ENCODE measurements around the gene CCDC195. TPM values are rescaled to one million over a fixed set of nuclear protein-coding genes. Genes with fewer than 3 reads are reported as not detected.

CCDC195 gene
- total RNA-seq, 2 donors from 2014 or later = not detected

DNA sequence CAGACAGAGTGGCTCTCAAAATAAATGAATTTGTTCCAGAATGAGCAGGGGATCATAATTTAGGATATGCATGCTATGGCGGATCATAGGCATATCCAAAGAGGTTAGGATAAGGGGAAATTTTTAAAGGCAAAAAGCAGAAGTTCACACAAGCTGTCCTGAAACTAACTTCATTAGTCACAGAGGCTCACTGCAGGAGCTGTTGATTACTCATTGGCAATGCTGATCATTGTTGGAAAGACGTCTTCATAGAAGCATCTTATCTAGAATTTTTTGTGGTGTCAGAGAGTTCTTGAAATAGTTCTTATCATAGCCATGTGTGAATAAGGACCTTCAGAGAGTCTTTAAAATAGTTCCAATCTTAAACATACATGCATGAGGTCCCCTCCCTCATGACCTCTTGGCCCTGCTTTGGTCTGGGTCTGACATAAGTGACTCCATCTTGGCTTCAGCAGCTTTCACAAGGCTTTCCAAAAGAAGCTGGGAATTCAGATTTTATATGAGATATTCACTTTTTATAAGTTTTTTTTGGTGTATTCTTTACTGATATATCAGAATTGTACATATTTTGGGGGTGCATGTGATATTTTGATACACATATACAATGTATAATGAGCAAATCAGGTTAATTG is 7.5 kb upstream of the CCDC195 start:
- Mint-ChIP-seq H3K27ac (no peak overlapping the region), H3K4me1 (ENCODE audit: low read depth) (no peaks in the 10 kb centered on the region), H3K27me3 (ENCODE audit: low read depth) (no peaks in the 10 kb centered on the region), H3K9me3 (peaks cover 0 to 4% of the 10 kb centered on the region in 2 donors), H3K4me3 (no peak overlapping the region), H3K36me3 (ENCODE audit: insufficient read depth in 2 of 2) (peaks cover 0 to 3% of the 10 kb centered on the region in 2 donors)
- peak in 1 of 2 donors; percentile 30 for ATAC-seq (replicated peaks in 1 of 2)
- no peak for DNase-seq

DNA sequence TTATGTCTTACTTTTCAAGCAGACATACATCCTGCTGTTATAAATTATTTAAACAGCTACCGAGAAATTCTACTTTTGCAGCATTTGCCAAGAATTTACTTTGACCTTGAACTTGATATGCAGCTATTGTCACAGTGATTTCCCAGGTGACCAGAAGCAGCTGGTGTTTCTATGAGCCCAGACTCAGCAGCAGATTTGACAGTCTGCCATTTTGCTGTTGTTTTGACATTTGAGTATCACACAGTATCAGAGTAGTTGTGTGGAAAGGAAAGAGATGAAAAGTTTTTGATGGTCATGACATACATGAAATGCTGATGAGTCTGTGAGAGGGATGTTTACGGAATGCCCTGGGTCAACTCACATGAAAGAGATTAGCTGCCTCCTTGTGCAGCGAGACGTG is 6.6 kb upstream of the CCDC195 start:
- no peak overlapping the region for H3K27ac Mint-ChIP-seq
- H3K4me3 Mint-ChIP-seq = no peak overlapping the region
- H3K4me1 Mint-ChIP-seq (ENCODE audit: low read depth) = no peaks in the 10 kb centered on the region
- H3K27me3 Mint-ChIP-seq (ENCODE audit: low read depth) = no peaks in the 10 kb centered on the region
- H3K36me3 Mint-ChIP-seq (ENCODE audit: insufficient read depth in 2 of 2) = no peaks in the 10 kb centered on the region
- no peaks in the 10 kb centered on the region for H3K9me3 Mint-ChIP-seq
- DNase-seq (no peak), ATAC-seq (replicated peaks in 1 of 2) (no peak)

- H3K36me3 Mint-ChIP-seq (ENCODE audit: insufficient read depth in 2 of 2) = no peaks in the 10 kb centered on the region
- ATAC-seq (replicated peaks in 1 of 2) (peak in 1 of 2 donors; percentile 28), DNase-seq (no peak)
- no peaks in the 10 kb centered on the region for H3K9me3 Mint-ChIP-seq
- no peaks in the 10 kb centered on the region for H3K27me3 Mint-ChIP-seq (ENCODE audit: low read depth)
- no peak overlapping the region for H3K27ac Mint-ChIP-seq
- no peak overlapping the region for H3K4me3 Mint-ChIP-seq
- H3K4me1 Mint-ChIP-seq (ENCODE audit: low read depth) = no peaks in the 10 kb centered on the region
Measured at GRCh38 chr2:224722250-224722649, 6.1 kb upstream of the CCDC195 start.

DNA sequence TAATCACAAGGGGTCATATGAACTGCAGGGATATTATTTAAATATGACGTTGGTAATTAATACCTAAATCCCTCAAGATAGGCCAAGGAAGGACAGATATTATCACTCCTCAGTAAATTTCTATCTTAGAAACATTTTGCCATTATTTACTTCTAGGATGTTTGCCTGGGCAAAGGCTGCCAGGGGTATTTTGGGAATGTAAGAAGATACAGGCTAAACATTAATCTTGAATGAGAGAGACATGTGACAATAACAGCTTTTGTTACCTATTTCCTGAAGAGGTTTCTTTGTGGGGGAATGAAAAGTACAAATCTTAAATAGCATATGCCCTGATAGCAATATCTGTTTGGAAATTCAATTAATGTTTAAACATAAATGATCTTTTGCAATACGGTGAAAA is 756 bp upstream of the CCDC195 start:
- no peak overlapping the region for H3K4me3 Mint-ChIP-seq
- peaks cover 10% of the 10 kb centered on the region for H3K27me3 Mint-ChIP-seq (ENCODE audit: low read depth)
- no peak overlapping the region for H3K27ac Mint-ChIP-seq
- peaks cover 2 to 3% of the 10 kb centered on the region in 2 donors for H3K9me3 Mint-ChIP-seq
- no peak for DNase-seq
- no peaks in the 10 kb centered on the region for H3K36me3 Mint-ChIP-seq (ENCODE audit: insufficient read depth in 2 of 2)
- ATAC-seq (replicated peaks in 1 of 2) = no peak
- H3K4me1 Mint-ChIP-seq (ENCODE audit: low read depth) = no peaks in the 10 kb centered on the region

DNA sequence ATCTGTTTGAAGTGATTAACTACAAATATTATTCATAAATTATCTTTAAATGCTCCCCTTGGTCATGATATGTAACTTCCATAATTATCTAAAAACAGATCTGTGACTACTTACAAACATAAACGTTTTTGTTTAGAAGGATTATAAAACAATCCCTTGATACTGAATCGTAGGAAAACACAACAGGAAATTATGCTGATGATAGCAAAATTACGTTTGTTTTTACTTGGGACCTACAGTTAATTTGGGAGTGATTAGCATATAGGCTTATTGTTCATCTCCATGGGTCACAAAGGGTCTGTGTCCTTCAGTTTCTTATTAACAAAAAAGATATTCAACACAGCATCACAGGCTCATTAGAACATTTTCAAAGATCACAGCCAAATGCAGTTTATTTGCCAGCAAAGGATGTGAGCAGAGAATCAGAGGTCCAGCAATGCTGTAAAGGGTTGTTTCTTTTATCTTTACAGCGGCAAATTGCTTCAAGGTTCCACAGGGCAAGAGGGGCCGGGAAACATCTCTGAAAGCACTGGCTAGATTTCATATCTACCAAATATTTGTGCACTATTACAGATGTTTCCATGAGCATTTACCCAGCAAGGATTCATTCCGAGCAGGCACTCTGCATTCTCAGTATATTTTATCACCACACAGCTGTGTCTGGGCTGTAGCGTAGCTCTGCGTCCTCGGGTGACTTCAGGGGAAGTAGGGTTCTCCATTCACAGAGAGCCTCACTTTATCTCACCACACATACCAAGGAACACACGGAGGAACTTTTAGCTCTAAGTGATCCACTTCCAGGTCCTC is 4.1 kb downstream of the CCDC195 start:
- Mint-ChIP-seq H3K9me3 (peaks cover 2 to 3% of the 10 kb centered on the region in 2 donors), H3K36me3 (ENCODE audit: insufficient read depth in 2 of 2) (no peaks in the 10 kb centered on the region)

DNA sequence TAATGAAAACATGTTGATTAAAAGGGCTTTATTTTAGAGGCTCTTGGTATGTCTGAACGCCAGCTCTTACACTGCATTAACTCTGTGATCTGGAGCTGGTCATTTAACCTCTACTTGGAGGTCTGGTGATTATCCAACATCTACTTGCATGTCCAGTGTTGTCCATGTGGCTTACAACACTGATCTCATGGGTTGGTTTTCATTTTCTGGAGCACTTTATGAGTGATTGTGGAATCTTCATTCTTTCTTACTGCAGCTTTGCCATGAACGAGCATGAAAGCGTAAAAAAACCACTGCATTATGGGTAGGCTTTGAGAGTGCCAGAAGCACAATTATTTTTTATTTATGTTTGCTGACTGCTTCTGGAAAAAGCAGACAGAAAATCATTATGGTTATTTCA is 4.8 kb downstream of the CCDC195 start:
- Mint-ChIP-seq H3K27ac (no peak overlapping the region), H3K4me1 (ENCODE audit: low read depth) (no peaks in the 10 kb centered on the region), H3K9me3 (peaks cover 2 to 3% of the 10 kb centered on the region in 2 donors), H3K27me3 (ENCODE audit: low read depth) (peaks cover 38% of the 10 kb centered on the region), H3K36me3 (ENCODE audit: insufficient read depth in 2 of 2) (no peaks in the 10 kb centered on the region), H3K4me3 (no peak overlapping the region)
- ATAC-seq (replicated peaks in 1 of 2) = no peak
- no peak for DNase-seq

More for the DNA sequence above, 4.1 kb downstream of the CCDC195 start:
- peaks cover 38% of the 10 kb centered on the region for H3K27me3 Mint-ChIP-seq (ENCODE audit: low read depth)
- ATAC-seq (replicated peaks in 1 of 2) = no peak
- H3K4me3 Mint-ChIP-seq = no peak overlapping the region
- no peak overlapping the region for H3K27ac Mint-ChIP-seq
- DNase-seq = no peak
- no peaks in the 10 kb centered on the region for H3K4me1 Mint-ChIP-seq (ENCODE audit: low read depth)

- H3K27ac Mint-ChIP-seq = no peak overlapping the region
- H3K36me3 Mint-ChIP-seq (ENCODE audit: insufficient read depth in 2 of 2) = no peaks in the 10 kb centered on the region
- DNase-seq (no peak), ATAC-seq (replicated peaks in 1 of 2) (no peak)
- H3K4me3 Mint-ChIP-seq = no peak overlapping the region
- peaks cover 38% of the 10 kb centered on the region for H3K27me3 Mint-ChIP-seq (ENCODE audit: low read depth)
- peaks cover 2 to 3% of the 10 kb centered on the region in 2 donors for H3K9me3 Mint-ChIP-seq
- H3K4me1 Mint-ChIP-seq (ENCODE audit: low read depth) = no peaks in the 10 kb centered on the region
Measured at GRCh38 chr2:224709301-224709700, 6.9 kb downstream of the CCDC195 start.

- ATAC-seq (replicated peaks in 1 of 2) (no peak), DNase-seq (no peak)
- Mint-ChIP-seq H3K4me3 (no peak overlapping the region), H3K4me1 (ENCODE audit: low read depth) (no peaks in the 10 kb centered on the region), H3K27me3 (ENCODE audit: low read depth) (no peaks in the 10 kb centered on the region), H3K27ac (no peak overlapping the region), H3K9me3 (no peaks in the 10 kb centered on the region), H3K36me3 (ENCODE audit: insufficient read depth in 2 of 2) (no peaks in the 10 kb centered on the region)
Measured at GRCh38 chr2:224694502-224694901, 21.7 kb downstream of the CCDC195 start.

DNA sequence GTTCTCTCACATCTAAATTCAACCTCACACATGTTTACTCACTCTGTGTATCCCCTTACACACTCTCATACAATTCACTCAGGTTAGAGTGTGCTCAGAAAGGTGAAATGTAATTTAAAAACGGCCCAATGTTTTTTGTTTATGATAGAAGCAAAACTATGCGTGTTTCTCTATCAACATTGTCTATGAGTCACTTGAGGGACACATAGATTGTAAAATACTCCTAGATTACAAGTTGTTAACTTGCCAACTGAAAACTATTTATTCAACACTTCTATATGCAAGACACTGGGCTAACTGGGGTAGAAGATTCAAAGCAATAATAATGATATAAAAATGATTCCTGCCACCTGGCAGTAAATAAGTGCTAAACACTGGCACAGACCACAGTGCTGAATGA is 24.6 kb downstream of the CCDC195 start:
- Mint-ChIP-seq H3K4me1 (ENCODE audit: low read depth) (no peaks in the 10 kb centered on the region), H3K27ac (no peak overlapping the region), H3K4me3 (no peak overlapping the region), H3K36me3 (ENCODE audit: insufficient read depth in 2 of 2) (no peaks in the 10 kb centered on the region), H3K9me3 (no peaks in the 10 kb centered on the region), H3K27me3 (ENCODE audit: low read depth) (no peaks in the 10 kb centered on the region)
- no peak for DNase-seq
- ATAC-seq (replicated peaks in 1 of 2) = no peak

DNA sequence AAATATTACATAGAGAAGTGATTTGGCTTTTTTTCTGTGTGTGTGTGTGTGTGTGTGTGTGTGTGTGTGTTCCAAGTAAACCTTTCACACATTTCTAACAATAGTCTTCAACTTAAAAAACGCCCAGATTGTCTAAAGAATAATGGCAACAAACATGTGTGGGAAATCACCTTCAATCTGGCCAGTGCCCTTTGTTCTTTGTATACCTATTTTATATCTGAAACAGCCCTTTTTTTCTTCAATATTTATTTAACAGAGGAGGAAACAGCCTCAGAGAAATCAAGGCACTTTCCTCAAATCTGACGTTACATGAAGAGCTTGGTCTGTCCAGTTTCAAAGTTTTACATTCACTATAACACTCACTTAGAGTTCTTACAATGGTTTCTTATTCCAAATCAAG is 25.3 kb downstream of the CCDC195 start:
- Mint-ChIP-seq H3K27me3 (ENCODE audit: low read depth) (no peaks in the 10 kb centered on the region), H3K9me3 (no peaks in the 10 kb centered on the region), H3K4me1 (ENCODE audit: low read depth) (no peaks in the 10 kb centered on the region), H3K4me3 (no peak overlapping the region), H3K27ac (no peak overlapping the region), H3K36me3 (ENCODE audit: insufficient read depth in 2 of 2) (no peaks in the 10 kb centered on the region)
- DNase-seq (no peak), ATAC-seq (replicated peaks in 1 of 2) (no peak)

DNA sequence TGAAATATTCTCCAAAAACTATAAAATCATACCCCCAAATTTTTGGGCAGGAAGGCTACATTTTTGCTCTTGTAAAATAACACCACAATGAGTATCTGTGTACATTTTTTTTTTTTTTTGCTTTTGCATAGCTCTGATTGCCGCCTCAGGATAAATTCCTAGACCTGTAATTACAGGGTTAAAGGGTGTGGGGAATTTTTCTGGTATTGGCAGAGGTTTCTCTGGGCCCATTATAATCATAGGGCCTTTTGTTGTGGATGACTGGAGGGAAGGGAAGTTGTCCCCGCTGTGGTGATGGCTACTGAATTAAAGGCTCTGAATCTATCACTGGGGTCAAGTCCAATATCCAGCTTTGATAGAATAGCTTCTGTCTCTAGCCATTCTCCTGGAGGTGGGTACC is 26.6 kb downstream of the CCDC195 start:
- Mint-ChIP-seq H3K4me3 (no peak overlapping the region), H3K36me3 (ENCODE audit: insufficient read depth in 2 of 2) (no peaks in the 10 kb centered on the region), H3K9me3 (no peaks in the 10 kb centered on the region), H3K27ac (no peak overlapping the region), H3K4me1 (ENCODE audit: low read depth) (no peaks in the 10 kb centered on the region), H3K27me3 (ENCODE audit: low read depth) (no peaks in the 10 kb centered on the region)
- ATAC-seq (replicated peaks in 1 of 2) (no peak), DNase-seq (no peak)

DNA sequence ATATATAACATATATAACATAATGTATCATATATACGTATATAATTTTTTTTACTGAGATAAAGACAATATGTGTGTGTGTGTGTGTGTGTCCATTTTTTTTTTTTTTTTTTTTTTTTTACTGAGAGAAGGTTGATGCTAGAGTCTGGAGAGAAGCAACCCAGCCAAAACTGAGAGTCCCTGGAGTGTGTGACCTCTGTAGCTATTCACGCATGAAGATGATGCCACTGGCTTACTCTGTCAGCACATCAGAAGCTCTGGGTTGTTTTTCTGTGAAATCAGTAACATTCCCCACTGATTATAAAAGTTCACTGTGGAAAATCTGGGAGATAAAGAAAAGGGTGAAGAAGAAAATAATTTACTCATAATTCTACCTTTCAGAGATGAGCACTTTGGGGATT is 27.2 kb downstream of the CCDC195 start:
- Mint-ChIP-seq H3K27me3 (ENCODE audit: low read depth) (no peaks in the 10 kb centered on the region), H3K27ac (no peak overlapping the region), H3K36me3 (ENCODE audit: insufficient read depth in 2 of 2) (no peaks in the 10 kb centered on the region), H3K9me3 (no peaks in the 10 kb centered on the region), H3K4me3 (no peak overlapping the region), H3K4me1 (ENCODE audit: low read depth) (no peaks in the 10 kb centered on the region)
- DNase-seq (no peak), ATAC-seq (replicated peaks in 1 of 2) (no peak)

DNA sequence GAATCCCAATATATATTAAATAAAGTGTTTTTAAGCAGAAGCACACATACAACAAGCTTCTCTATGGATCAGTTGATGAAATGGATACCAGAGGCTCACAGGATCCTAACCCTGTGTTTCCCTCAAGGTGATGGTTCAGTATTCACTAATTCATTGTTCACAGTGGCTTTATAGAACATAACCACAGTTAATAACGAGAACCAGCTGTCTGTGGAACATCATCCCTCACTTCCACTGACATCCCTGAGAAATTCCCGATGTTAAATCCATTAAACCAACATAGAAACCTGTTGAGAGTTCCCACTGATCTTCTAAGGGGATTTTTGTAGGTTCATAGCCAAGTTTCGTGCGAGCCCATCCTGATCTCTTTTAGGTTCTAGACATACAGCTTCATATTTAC is 29.0 kb downstream of the CCDC195 start:
- peaks cover 5% of the 10 kb centered on the region for H3K27me3 Mint-ChIP-seq (ENCODE audit: low read depth)
- no peaks in the 10 kb centered on the region for H3K9me3 Mint-ChIP-seq
- ATAC-seq (replicated peaks in 1 of 2) (no peak), DNase-seq (no peak)
- H3K4me3 Mint-ChIP-seq = no peak overlapping the region
- H3K27ac Mint-ChIP-seq = no peak overlapping the region
- H3K4me1 Mint-ChIP-seq (ENCODE audit: low read depth) = no peaks in the 10 kb centered on the region
- no peaks in the 10 kb centered on the region for H3K36me3 Mint-ChIP-seq (ENCODE audit: insufficient read depth in 2 of 2)

DNA sequence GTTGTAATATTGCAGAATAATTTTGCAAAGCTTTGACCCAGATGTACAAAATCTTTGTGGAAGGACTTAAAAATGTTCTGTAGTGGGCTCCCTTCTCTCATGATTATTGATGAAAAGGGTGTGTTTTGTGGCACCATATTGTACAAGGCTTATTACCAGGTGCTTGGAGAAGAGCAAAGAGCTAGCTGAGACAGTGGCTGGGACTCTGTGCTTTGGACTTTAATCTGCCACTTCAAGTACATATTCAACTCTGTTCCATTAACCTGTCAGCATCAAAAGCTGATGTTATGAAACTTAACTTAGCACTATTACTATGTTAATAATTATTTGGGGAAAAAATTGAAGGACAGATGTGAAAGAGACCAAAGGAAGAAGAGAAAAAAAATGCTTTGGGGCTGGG is 31.0 kb downstream of the CCDC195 start:
- no peak overlapping the region for H3K27ac Mint-ChIP-seq
- H3K27me3 Mint-ChIP-seq (ENCODE audit: low read depth) = peaks cover 5% of the 10 kb centered on the region
- no peaks in the 10 kb centered on the region for H3K36me3 Mint-ChIP-seq (ENCODE audit: insufficient read depth in 2 of 2)
- no peaks in the 10 kb centered on the region for H3K4me1 Mint-ChIP-seq (ENCODE audit: low read depth)
- no peaks in the 10 kb centered on the region for H3K9me3 Mint-ChIP-seq
- no peak for ATAC-seq (replicated peaks in 1 of 2)
- no peak overlapping the region for H3K4me3 Mint-ChIP-seq
- DNase-seq = no peak
